ENCODE results near the gene FAM117A. TPM values are rescaled to one million over a fixed set of nuclear protein-coding genes. Genes with fewer than 3 reads are reported as not detected.

FAM117A gene
- total and polyA plus RNA-seq, 7 donors, result 0.71 to 5.1 (median 2.1) TPM

DNA sequence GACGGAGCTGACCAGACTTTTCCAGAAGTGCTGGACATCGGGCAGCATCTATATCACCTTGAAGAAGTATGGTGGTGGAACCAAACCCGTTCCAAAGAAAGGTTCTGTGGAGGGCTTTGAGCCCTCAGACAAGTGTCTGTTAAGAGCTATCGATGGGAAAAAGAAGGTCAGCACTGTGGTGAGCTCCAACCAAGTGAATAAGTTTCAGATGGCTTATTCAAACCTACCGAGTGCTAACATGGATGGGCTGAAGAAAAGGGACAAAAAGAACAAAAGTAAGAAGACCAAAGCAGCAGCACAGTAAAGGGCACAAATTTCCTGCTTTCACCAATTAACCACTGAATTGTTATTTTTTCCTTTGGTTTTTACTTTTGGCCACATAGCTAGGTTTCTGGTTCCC, 31.4 kb upstream of the FAM117A start:
- ATAC-seq, result no peak
- peaks cover 52% of the 10 kb centered on the region for H3K4me1 ChIP-seq
- intact Hi-C loops (cut with DNase I), result no loop called here
- no peaks in the 10 kb centered on the region for H3K9me3 ChIP-seq
- TF ChIP-seq, protein P1, sequence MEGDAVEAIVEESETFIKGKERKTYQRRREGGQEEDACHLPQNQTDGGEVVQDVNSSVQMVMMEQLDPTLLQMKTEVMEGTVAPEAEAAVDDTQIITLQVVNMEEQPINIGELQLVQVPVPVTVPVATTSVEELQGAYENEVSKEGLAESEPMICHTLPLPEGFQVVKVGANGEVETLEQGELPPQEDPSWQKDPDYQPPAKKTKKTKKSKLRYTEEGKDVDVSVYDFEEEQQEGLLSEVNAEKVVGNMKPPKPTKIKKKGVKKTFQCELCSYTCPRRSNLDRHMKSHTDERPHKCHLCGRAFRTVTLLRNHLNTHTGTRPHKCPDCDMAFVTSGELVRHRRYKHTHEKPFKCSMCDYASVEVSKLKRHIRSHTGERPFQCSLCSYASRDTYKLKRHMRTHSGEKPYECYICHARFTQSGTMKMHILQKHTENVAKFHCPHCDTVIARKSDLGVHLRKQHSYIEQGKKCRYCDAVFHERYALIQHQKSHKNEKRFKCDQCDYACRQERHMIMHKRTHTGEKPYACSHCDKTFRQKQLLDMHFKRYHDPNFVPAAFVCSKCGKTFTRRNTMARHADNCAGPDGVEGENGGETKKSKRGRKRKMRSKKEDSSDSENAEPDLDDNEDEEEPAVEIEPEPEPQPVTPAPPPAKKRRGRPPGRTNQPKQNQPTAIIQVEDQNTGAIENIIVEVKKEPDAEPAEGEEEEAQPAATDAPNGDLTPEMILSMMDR (IDR thresholded peaks at IDR 0.05), result no peak
- no peak overlapping the region for H3K4me3 ChIP-seq
- H3K36me3 ChIP-seq (ENCODE audit: insufficient read depth in 1 of 2, low read depth in 1 of 2), result peaks cover 8 to 86% of the 10 kb centered on the region in 2 donors
- 73 to 81% (median 80%) methylated on average over 5 of the region's 5 CpGs for WGBS, 3 donors
- H3K27me3 ChIP-seq (ENCODE audit: insufficient read depth in 3 of 3, low read length in 2 of 3), result no peaks in the 10 kb centered on the region
- DNase-seq, result no peak
- no peak overlapping the region for H3K27ac ChIP-seq

DNA sequence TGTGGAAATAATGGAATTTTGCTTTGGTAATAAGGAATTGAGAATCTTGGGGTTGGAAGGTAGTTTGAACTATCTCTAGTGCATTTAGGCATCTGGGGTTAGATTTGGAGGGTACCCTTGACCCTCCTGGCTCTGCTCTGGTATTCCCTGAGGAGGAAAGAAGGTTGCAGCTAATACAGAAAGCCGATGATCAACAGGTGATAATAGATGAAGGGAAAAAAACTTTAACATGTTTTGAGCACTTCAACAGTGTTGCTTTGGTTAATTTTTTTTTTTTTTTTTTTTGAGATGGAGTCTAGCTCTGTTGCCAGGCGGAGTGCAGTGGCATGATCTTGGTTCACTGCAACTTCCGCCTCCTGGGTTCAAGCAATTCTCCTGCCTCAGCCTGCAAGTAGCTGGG, 29.4 kb upstream of the FAM117A start:
- TF ChIP-seq, protein P1 (IDR thresholded peaks at IDR 0.05), result no peak
- H3K4me3 ChIP-seq, result no peak overlapping the region
- ATAC-seq (no peak), DNase-seq (no peak)
- WGBS, 3 donors, result 87 to 90% (median 88%) methylated on average over 3 of the region's 3 CpGs
- H3K4me1 ChIP-seq, result peaks cover 57% of the 10 kb centered on the region
- H3K36me3 ChIP-seq (ENCODE audit: insufficient read depth in 1 of 2, low read depth in 1 of 2), result peaks cover 8 to 75% of the 10 kb centered on the region in 2 donors
- no peaks in the 10 kb centered on the region for H3K9me3 ChIP-seq
- no peaks in the 10 kb centered on the region for H3K27me3 ChIP-seq (ENCODE audit: insufficient read depth in 3 of 3, low read length in 2 of 3)
- no peak overlapping the region for H3K27ac ChIP-seq
- intact Hi-C loops (cut with DNase I), result loop anchor here in 1 of 2 donors (5.0 kb wide), 1 partner anchor 34 kb away; no protein-coding TSS in a partner anchor

DNA sequence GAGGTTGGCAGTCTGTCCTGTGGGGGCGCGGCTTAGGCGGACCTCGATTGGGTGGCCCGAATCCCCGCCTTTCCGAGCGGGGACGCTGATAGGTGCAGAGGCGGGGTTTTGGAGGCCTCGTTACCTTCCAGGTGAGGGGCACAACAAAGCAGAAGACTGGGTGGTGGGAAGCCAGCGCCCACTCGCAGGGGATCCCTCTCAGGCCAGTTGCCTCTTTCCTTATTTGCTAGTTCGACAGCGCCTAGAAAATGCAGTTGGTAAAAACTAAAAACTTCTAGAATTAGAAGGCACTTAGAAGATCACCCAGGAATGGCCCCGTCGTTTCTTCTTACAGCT, 25.3 kb upstream of the FAM117A start:
- Histone ChIP-seq H3K27me3 (ENCODE audit: insufficient read depth in 3 of 3, low read length in 2 of 3) (no peaks in the 10 kb centered on the region), H3K36me3 (ENCODE audit: insufficient read depth in 1 of 2, low read depth in 1 of 2) (peaks cover 8 to 35% of the 10 kb centered on the region in 2 donors), H3K9me3 (no peaks in the 10 kb centered on the region), H3K4me3 (peak overlapping the region; percentile 100), H3K4me1 (peaks cover 49% of the 10 kb centered on the region), H3K27ac (peak overlapping the region; percentile 100)
- no peak for DNase-seq
- ATAC-seq, result no peak
- TF ChIP-seq, protein P1 (IDR thresholded peaks at IDR 0.05), result no peak
- 2 to 4% (median 3%) methylated on average over 17 of the region's 17 CpGs for WGBS, 3 donors
- intact Hi-C loops (cut with DNase I), result loop anchor here in 1 of 2 donors (5.0 kb wide), 1 partner anchor 82 kb away; the partner anchor contains the start of gene SLC35B1

DNA sequence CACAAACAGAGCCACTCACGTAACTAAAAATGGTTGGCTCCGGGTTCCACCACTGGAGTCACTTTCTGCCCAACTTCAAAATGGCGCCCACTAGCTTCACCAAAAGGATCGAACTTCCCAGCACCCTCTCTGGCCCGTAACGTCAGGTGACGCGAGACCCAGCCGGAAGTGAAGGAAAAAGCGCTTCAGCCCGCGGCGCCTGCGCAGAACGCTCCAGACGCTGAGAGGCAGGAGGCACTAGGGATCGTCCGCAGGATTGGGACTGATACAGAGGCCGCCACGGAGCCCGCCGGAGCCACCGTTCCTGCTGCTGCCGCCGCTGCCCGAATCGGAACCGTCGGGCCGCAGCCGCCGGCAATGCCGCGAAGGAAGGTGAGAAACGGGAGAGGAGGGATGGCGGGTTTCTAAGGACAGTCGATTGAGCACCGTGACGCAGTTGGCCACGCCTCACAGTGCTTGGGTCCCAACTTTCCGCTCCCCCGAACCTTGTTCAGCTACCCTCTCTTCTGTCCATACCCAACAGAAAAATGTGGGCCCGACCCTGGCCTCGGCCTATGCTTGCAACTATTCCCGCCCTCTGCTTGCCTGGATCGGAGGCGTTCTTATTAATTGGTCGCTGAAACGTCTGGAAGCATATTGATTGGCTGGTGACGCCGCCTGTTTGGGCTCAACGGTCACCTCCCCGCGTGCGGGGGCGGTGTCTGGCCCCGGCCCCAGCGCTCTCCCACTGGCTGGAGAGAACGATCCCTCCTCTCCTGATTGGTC, 24.7 kb upstream of the FAM117A start, which contains the start of gene KAT7:
KAT7 (plus strand) TSS at position 204 of the 765 bp plus-strand sequence; CDS start at position 358, 154 bp downstream.
- TF ChIP-seq, protein P1 (IDR thresholded peaks at IDR 0.05), result no peak
- H3K27me3 ChIP-seq (ENCODE audit: insufficient read depth in 3 of 3, low read length in 2 of 3), result no peaks in the 10 kb centered on the region
- peaks cover 47% of the 10 kb centered on the region for H3K4me1 ChIP-seq
- peak within 1 kb of the TSS; percentile 100 for H3K27ac ChIP-seq
- no peaks in the 10 kb centered on the region for H3K9me3 ChIP-seq
- ATAC-seq (peak; percentile 94 to 96 (median 95)), DNase-seq (peak; percentile 99 to 100)
- H3K36me3 ChIP-seq (ENCODE audit: insufficient read depth in 1 of 2, low read depth in 1 of 2), result peaks cover 8 to 29% of the 10 kb centered on the region in 2 donors
- H3K4me3 ChIP-seq, result peak within 1 kb of the TSS; percentile 100
- 0% methylated on average over 59 of the region's 59 CpGs for WGBS, 3 donors
- intact Hi-C loops (cut with DNase I), result loop anchor here in 1 of 2 donors (5.0 kb wide), 1 partner anchor 81 kb away; the partner anchor contains the start of gene SLC35B1

Measured in psoas muscle (tissue), 8 donors.